Testis (tissue), 2 donors: Measurements from ENCODE around the gene DPF3.

Experiments used
- POLR2A ChIP-seq: fragments of 450-650 bp; IDR thresholded peaks from one replicate; pipeline ENCODE4 v1.6.1; 2017; ENCODE audit warnings: antibody characterized with exemption, mild to moderate bottlenecking, moderate library complexity
- TF ChIP-seq, protein P1 (sequence below), 3 experiments: fragments of 450-650 bp in 2 of 3; fragments of 200-600 bp in 1 of 3; sonication (generic) in 1 of 3; IDR thresholded peaks; one replicate each; pipeline ENCODE4 v1.5.1; 2016 to 2019; ENCODE audit warnings: antibody characterized with exemption in 3 of 3, mild to moderate bottlenecking in 2 of 3, moderate library complexity in 1 of 3

DNA sequence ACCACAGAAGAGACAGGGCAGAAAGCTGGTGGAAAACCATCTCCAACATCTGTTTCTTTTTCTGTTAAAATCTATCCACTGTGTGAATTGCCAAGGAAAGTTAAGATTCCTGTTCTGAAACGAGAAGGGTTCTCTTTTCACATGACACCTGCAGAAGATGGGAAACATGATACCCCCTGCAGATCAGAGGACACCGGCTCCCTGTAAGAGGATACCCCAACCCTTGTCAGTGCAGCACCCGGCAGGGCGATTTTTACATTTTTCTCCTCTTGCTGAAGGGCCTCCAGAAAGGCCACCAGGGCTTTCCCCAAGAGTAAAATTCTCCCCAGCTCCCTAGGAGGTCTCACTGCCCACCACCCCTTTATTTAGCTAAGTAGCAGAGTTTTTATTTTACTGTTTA is 48.2 kb downstream of the DPF3 start:
- TF ChIP-seq, protein P1, sequence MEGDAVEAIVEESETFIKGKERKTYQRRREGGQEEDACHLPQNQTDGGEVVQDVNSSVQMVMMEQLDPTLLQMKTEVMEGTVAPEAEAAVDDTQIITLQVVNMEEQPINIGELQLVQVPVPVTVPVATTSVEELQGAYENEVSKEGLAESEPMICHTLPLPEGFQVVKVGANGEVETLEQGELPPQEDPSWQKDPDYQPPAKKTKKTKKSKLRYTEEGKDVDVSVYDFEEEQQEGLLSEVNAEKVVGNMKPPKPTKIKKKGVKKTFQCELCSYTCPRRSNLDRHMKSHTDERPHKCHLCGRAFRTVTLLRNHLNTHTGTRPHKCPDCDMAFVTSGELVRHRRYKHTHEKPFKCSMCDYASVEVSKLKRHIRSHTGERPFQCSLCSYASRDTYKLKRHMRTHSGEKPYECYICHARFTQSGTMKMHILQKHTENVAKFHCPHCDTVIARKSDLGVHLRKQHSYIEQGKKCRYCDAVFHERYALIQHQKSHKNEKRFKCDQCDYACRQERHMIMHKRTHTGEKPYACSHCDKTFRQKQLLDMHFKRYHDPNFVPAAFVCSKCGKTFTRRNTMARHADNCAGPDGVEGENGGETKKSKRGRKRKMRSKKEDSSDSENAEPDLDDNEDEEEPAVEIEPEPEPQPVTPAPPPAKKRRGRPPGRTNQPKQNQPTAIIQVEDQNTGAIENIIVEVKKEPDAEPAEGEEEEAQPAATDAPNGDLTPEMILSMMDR (IDR thresholded peaks at IDR 0.05), result no peak
- no peak for TF ChIP-seq POLR2A
